Measurements from ENCODE around the gene RHBDD2.

DNA sequence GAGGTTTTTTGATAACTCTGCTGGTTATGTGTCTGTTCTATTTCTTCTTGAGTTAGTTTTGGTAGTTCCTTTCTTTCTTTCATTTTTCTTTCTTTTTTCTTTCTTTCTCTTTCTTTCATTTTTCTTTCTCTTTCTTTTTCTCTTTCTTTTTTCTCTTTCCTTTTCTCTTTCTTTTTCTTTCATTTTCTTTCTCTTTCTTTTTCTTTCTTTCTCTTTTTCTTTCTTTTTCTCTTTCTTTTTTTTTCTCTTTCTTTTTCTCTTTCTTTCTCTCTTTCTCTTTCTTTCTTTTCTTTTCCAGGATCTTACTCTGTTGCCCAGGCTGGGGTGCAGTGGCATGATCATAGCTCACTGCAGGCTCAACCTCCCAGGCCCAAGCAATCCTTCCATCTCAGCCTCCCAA is 20.4 kb upstream of the RHBDD2 start:
- no peak for TF ChIP-seq POLR2AphosphoS5 (IDR thresholded peaks at IDR 0.05)
- TF ChIP-seq, protein P1, sequence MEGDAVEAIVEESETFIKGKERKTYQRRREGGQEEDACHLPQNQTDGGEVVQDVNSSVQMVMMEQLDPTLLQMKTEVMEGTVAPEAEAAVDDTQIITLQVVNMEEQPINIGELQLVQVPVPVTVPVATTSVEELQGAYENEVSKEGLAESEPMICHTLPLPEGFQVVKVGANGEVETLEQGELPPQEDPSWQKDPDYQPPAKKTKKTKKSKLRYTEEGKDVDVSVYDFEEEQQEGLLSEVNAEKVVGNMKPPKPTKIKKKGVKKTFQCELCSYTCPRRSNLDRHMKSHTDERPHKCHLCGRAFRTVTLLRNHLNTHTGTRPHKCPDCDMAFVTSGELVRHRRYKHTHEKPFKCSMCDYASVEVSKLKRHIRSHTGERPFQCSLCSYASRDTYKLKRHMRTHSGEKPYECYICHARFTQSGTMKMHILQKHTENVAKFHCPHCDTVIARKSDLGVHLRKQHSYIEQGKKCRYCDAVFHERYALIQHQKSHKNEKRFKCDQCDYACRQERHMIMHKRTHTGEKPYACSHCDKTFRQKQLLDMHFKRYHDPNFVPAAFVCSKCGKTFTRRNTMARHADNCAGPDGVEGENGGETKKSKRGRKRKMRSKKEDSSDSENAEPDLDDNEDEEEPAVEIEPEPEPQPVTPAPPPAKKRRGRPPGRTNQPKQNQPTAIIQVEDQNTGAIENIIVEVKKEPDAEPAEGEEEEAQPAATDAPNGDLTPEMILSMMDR (IDR thresholded peaks at IDR 0.05): no peak
